Activated CD4-positive, alpha-beta T cell treated with anti-CD3 and anti-CD28 coated beads for 24 hours (primary cell): ENCODE results near the gene MAGEC2.

Experiments
- DNase-seq, 2 donors: peaks; one replicate each; pipeline ENCODE4 v3.0.0-alpha.2; 2020; ENCODE audit warnings: low read depth in 2 of 2

Gene MAGEC2, protein sequence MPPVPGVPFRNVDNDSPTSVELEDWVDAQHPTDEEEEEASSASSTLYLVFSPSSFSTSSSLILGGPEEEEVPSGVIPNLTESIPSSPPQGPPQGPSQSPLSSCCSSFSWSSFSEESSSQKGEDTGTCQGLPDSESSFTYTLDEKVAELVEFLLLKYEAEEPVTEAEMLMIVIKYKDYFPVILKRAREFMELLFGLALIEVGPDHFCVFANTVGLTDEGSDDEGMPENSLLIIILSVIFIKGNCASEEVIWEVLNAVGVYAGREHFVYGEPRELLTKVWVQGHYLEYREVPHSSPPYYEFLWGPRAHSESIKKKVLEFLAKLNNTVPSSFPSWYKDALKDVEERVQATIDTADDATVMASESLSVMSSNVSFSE

DNA sequence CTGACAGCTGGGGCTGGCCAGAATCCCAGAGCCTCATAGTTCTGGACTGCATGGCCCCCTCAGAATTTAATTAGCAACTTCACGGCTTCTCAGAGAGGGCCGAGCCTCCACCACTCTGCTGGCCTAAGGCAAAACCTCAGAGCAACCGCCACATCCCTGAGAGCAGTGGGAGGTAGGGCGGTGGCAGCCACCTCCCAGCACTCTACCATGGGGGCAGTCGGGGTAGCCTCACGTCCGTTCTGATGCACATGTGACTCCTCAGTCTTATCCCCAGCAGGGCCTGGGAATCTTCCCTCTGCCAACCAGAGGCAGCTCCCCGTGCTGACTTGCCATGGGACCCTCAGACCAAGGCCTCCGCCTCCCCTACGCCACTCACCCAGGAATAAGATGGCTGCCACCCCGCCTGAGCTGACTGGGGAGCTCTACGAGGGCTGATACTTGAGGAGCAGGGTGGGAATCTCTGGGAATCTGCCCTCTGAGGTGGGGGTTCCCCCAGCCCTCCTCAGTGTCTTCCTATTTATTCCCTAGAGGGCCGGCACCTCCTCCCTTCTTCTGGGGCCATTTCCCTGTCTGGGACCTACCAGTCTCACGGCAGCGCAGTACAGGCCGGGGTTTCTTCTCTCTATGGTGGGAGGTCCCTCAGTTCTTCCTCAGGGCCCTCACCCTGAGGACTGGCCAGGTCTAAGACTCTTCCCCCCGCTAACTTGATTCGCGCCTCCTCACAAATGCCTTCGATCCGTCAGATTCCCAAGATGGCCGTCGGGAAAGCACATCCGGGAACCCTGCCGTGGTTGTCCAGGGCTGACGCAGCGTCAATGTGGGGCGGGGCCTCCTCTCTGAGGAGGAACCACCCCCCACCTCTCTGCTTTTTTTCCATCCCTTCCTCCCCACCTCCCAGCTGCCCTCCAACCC, at the start of gene MAGEC2:
Gene MAGEC2 (minus strand): TSS at position 769 of the 912 bp plus-strand sequence. CDS start 1,303 bp downstream, outside the sequence.
- DNase-seq = no peak

DNA sequence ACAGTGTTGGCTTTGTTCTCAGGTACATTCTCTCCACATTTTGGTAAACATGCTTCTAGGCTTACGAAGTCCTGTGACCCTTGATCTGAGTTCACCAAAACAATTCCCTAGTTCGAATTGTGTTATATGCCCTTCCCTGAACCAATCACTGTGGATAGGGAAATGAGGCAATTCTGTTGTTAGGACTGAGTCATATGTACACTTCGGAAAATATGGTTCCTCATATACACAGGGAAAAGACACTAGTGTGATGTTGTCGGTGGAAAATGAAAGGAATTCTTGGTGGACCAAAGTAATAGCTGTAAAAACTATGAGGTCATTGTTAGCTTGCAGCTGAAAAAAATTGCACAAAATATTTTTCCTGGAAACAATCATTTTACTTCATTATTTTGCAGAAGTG, 46.6 kb upstream of the MAGEC2 start:
- DNase-seq = no peak

DNA sequence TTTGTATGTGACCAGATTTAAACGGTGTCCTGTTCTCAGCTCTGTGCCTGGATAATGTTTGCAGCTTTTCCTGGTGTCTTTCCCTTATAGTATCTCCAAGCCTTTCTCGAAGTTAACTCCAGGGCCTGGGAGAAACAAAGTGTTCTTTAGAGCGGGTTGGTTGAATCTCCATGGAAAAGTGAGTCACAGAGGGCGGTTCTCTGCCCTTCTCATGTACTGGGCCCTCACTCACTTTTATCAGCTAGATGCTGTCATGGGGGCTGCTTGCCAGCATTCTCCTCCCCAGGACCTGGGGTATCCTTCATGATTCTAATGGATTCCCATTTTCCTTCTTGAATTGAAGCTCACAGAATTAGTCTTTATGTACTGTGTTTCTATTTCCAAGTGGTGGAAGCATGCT, 46.1 kb upstream of the MAGEC2 start:
- DNase-seq = no peak

DNA sequence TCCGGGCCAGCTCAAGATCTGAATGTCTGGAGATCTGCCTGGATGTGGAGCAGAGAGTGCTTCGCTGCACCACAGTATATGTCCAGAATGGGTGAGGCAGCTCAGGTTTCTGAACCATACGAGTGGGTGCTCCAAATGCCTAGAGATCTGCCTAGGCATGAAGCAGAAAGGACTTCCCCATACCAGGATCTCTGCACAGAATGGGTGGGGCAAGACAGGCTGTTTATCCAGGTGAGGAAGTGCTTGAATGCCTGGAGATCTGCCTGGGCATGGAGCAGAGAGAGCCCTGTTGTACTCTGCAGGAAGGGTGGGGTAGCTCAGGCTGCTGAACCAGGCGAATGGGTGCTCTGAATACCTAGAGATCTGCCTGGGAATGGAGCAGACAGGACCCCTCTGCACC, 45.4 kb upstream of the MAGEC2 start:
- DNase-seq = no peak

DNA sequence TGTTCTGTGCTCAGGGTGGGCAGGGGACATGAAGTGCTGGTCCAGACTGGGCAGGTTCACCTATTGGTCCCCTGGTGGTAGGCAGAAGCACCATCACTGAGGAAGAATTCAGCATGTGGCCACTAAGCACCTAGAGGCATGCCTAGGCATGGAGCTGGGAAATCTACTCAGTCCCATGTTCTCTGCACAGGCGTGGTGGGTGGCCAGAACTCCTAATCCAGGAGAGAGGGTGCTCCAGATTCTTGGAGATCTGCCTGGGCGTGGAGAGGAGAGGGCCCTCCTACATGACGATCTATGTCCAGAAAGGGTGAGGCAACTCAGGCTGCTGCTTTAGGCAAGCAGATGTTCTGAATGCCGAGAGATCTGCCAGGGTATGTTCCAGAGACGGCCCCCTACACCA, 44.6 kb upstream of the MAGEC2 start:
- no peak for DNase-seq

DNA sequence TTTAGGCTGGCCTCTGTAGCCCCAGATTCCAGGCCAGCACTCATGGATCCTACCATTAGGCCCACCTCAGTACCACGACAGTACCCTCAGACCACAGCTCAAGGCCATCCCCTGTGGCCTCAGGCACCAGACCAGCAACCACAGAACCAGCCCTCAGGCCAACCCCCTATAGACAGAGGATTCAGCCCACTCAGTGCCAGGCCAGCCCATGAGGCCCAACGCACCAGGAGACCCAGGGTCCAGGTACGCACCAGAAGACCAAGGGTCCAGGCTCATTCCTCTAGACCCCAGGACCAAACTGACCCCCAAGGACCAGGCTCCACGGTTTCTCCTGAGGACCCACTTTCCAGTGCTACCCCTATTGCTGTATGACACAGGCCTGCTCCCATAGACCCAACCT, 39.5 kb upstream of the MAGEC2 start:
- no peak for DNase-seq

DNA sequence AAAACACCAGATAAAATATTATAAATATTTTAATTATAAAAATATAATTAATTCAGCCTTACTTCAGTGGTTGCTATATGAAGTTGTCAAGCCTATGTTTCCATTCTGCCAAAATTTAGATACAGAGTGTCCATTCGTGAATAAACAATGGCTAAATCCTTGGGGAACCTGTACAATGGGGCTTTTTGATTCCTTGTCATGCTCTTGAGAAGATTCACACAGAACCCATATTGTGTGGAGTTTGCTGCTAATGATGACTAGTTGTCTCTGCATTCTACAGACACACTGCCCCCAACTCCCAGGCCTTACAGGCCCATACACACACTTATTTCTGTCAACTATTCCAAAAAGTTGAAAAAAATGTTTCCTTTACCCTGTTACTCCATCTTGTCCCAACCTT, 33.4 kb upstream of the MAGEC2 start:
- no peak for DNase-seq

DNA sequence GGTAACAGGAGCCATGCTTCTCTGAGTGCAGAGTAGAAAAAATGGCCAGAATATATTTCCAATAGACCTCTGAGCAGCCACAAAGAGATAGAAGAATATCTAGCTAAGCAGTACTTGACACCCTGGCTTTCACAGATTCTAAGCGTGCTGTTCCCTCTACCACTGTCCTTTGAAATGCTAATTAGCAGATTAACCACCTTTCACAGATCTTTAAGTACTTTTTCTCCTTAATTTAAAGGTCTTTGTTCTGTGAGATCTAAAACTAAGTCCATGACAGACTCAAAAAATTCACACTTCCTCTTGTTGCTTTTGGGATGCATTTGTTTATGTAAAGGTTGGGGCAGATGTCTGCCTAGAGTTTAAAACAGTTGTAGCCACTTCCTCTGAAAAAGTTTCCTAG, 28.3 kb upstream of the MAGEC2 start:
- DNase-seq = no peak

DNA sequence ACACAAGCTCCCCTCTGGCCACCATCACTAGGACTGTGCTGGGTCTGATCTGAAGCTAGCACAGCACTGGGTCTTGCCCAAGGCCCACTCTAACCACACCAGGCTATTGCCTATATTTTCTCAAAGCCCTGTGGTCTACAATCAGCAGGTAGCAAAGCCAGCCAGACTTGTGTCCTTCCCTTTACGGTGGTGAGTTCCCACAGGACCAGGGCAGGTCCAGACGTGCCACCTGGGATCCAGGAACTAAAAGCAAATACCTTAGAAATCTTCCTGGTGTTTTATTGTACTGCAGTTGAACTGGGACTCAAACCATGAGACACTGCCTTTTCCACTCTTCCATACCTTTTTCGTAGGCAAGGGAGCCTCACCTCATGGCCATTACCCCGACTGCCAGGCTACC, 9.0 kb upstream of the MAGEC2 start:
- no peak for DNase-seq

DNA sequence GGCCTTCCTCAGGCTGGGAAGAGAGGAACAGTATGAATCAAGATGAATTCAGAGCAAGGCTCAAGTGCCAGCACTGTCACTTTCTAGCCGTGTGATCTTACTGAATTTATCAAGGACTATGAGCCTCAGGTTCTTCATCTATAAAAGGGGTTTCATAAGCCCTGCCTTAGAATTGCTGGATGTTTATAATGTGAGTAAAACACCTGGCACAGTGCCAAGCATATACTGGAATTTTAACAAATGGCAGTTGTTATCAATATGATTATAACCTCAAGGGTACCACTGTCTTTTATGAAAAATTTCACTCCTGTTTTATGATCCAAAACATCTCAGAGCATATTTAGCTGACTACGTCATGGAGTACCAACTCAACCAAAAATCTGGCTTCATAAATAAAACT, 4.0 kb downstream of the MAGEC2 start:
- no peak for DNase-seq

DNA sequence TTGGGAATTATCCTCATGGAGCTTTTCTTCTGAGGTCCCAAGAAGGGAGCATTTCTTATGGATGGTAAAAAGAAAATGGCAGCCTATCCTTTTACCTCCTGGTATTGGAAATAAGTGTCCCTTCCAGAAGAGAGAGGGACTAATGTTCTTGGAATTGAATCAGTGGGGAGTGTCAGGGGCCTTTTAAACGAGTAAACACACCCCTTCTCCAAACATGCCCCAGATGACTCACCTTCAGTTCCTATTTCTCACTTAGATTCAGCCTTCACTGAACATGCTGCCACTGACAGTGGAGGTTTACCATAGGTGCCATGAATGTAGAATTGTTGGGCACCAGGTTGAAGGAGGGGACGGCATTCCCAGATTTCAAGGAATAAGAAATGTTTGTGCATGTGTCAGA, 19.0 kb downstream of the MAGEC2 start:
- no peak for DNase-seq

DNA sequence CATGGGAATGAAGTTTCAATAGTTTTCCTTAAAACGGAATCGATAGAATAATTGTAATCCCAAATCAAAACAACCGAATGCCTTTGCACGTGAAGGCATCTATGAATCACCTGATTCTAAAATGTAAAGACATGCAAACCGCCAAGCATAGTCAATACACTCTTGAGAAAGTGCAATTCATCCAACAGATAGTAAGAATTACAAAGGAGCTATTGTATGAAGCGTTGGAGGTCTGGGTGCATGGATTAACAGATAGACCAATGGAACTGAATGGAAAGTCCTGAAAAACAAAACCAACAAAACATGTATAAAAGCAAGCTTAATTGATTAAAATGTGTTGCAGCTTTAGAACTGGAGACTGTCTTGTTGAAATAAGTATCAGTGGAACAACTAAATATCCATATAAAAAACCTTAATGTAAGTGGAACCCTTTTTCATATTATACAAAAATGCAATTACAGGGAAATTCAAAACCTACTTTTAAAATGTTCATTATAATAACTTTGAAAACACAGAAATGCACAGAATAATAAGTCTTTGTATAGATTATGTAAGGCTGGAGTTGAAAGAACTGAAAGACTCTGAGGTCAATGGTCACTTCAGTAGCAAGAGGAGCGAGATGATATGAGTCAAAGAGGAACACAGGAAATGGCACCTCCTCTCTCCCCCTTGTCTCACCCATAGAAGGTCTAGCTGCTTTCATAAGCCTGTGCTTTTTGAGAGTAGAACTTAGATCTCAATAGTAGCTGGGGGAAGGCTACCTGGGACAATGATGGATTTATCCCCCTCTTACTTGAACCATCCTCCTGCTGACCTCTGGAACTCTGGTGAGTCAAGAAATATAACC, 20.1 kb downstream of the MAGEC2 start:
- no peak for DNase-seq

DNA sequence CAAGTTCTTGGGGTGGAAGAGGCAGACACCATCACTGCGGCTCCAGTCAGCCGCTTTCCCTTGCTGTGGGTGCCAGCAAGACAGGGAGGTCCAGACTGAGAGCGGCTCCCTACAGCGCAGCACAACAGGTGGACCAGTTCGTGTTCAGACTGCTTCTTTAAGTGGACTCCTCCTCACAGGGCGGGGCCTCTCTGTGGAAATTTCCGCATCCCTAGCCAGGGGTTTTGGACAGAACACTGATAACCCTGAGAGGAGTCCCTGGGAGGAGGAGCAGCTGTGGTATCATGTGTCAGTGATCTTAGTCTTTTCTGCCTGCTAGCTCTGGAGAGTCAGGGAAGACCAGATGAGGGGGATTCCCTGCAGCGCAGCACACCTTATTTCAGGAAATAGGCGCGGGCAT, 48.5 kb downstream of the MAGEC2 start:
- DNase-seq = no peak
